T1000 (cell line): ENCODE data around the gene MTUS2.

Source experiments
- DNase-seq: peaks from one replicate; lab custom pipeline; 2025; ENCODE audit warnings: mixed read lengths; lab: John Stamatoyannopoulos, UW

Gene MTUS2

DNA sequence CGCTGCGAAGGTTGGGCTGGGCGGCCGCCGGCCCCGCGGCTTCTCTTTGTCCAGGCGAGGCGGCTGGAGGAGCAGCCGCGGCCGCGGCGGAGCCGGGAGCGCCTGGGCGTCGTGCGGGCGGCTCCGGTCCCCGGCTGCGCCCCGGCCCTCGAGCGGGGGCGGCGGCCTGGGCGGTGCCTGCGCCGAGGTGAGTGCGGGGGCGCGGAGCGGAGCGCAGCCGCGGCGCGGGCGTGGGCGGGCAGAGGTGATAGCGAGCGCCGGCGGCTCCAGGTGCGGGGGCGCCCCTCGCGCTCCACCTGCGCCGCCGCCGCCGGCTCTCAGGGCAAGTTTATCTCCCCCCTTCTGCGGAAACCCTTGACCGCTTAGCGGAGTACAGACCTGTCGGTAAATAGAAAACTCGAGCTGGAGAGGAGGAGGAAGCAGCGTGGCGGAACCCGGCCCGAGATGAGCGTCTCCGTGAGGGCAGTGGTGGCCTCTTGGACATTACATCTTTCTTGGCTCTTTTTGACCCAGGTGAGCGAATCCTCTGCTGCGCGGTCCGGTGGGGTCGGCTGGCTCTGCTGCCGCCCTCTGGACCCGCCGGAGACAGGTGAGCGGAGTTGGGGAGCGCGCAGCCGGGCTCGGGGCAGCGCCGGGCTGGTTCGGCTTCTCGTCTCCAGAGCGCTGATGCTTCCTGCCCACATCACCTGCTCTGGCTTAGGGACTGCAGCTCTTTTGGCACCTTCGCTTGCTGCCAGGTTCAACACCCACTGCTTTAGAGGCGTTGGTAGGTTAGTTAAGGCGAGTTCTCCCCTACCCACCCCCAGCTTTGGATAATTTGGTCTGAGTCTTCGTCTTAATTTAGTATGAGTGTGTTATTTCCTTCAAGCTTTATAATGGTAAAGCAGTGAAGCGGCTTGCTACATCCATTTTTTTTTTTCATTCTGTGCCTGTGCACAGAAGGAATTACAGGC, at the start of gene MTUS2:
Gene MTUS2, plus strand, starts transcription at position 241 of the 953 bp plus-strand sequence.
- no peak for DNase-seq

DNA sequence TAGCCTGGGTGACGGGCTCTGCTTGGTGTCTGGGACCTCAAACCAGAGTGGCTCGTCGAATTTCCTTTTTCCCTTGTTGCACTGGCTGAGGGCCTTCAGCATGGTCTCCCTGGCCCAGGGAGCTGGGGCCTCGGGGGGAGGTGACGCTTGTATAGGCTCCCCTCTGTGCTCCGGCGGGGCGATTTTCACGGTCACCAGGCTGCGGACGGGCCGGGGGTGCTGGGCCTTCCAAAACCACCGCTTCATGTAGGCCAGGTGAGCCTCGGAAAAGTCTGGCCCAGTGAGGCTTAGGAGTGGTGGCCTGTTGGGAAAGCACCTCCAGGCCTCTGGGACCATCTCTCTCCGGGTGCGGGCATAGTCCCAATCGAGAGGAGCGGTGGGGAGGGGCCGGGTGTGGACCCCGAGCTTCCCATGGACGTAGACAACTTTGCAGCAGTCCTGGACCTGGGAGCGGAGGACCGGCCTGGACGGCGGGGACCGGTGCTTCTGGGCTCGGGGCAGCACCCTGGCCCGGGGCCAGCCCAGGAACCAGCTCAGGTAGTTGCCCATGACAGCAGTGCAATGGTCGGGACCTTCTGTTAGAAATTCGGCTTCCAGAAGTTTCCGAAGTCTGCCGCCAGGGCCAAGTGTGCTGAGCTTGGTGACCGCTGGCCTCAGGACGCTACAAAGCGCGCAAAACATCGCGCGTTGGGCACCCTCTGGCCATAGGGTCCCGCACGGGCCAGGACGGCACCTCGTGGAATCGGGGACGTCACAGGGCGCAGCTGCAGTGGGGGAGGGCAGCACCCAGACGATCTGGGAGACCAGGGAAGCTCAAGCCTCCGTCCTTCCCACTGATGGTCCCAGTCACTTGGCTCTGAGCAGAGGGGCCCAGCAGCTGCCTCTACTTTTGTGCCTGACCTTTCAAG, 41.6 kb upstream of the MTUS2 start:
- DNase-seq = no peak

DNA sequence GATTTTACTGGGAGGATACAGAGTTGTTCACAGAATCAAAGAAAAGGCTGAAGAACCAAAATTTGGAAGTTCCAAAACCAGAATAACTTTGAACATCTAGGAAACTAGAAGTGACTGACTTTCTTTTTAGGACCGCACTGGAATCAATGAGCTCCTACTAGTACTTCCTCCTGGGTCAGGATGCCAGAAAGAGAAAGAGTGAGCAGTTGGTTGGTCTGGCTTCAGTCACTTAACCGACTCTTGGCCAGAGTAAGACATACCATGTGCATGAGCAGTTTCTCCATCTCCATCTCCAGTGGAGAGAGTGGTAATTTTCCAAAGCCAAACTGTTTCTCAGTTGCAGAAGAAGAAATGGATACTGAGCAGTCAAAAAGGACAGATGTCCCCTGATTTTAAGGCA, 27.1 kb upstream of the MTUS2 start:
- DNase-seq = no peak

GRCh38 chr13:28794396-28794795, 25.7 kb upstream of the MTUS2 start:
- DNase-seq = no peak

GRCh38 chr13:28796938-28797257, 23.2 kb upstream of the MTUS2 start:
- DNase-seq = no peak

DNA sequence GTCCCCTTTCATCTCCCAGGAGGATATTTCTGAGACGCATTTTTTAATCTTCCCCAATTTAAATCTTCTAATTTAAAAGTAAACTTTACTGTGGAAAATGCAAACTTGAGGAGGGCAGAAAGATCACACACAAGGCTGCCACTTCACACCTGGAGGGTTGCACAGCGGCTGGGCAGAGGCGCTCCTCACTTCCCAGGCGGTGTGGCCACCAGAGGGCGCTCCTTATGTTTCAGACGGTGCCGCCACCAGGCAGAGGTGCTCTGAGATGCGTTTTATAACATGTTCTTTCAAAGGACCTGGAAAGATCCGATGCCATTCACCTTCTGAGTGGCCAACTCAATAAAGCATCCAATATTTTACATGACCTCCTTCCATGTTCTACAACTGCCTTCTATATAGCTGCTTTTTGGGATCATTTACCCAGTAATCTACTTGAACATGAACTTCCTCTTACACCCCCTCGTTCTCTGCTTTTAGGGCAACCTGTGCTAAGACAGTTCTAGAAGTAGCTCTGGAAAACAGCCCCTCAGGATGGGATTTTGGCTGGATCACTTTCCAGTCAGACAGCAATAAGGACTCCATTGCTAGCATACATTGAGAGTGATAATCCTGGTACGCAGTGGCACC, 14.8 kb upstream of the MTUS2 start:
- no peak for DNase-seq

DNA sequence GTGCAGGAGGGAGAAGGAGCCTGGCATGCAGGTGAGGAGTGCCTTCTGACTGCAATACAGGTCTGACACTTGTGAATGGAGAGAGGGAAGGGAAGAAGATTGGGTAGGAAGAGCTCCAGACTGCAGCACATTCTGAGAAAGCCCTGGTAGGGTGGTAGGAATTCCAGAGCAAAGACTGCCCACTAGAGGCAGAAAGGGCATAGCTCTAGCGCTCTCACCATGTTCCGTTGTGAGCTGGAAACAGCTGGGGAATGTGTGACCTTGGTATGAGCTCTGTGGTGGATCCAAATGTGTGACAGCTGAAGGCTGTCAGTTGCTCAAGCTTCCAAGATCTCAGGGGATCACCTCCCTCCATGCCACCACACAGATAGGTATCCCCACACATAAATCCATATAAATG, 2.9 kb upstream of the MTUS2 start:
- no peak for DNase-seq

GRCh38 chr13:28819046-28819730, 951 bp upstream of the MTUS2 start:
- DNase-seq = no peak

GRCh38 chr13:28819735-28820098, 422 bp upstream of the MTUS2 start:
- DNase-seq = no peak

- no peak for DNase-seq
Measured at GRCh38 chr13:28822151-28822550, 2.0 kb downstream of the MTUS2 start.

GRCh38 chr13:28822801-28823200, 2.7 kb downstream of the MTUS2 start:
- no peak for DNase-seq

- no peak for DNase-seq
Measured at GRCh38 chr13:28825379-28825778, 5.2 kb downstream of the MTUS2 start.

DNA sequence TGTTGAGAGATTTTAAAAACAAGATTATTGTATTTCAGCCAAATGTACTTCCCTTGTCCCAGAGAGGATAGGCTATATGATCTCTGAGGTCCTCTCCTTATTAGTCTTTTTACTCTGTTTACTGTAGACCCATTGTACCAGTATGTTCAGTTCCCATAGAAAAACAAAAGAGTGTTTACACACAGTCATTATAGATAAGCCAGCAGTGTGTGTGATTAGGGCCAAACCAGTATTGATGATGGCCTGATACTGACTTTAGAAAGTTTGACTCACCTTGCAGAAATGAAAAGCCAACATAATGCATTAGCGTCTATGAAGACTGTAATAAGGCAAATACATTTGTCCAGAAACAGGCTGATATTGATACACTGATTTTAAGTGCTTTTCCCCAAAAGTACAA, 6.2 kb downstream of the MTUS2 start:
- no peak for DNase-seq

- no peak for DNase-seq
Measured at GRCh38 chr13:28830580-28830979, 10.4 kb downstream of the MTUS2 start.

GRCh38 chr13:28831117-28831516, 11.0 kb downstream of the MTUS2 start:
- DNase-seq = no peak

DNA sequence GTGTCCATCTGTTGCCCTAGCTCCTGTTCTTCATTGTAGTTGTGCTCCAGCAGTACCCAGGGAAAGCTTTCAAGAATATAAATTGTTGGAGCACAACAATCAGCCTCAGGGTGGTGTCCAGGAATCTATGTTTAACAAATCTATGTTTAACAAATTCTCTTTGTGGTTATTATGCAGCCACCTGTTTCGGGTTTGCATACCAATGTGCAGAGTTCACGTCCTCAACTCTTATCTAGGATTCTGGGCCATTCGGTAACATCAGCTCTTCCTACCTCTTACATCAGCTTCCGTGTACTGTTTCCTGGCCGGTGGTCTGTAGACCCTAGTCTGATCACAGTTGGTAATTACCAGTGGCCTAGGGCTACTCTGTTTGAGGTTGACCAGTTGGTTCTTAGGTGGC, 17.0 kb downstream of the MTUS2 start:
- DNase-seq = no peak

DNA sequence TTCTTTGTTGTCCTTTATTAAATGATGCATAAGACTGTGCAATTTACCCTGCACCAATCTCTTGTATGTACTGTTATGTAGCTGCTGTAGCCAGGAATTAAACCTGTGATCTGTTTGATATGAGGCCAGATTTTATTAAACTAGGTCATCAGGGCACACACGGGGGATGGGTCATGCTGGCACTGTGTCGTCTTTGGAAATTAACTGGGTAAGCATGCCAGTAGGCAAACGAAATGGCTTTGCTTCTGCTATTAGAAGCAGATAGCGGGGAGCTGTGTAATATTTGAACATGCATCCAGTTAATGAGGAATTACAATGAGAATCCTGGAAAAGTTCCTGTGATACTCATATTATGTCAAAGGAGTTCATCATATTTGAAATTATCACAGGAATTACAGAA, 23.5 kb downstream of the MTUS2 start:
- DNase-seq = no peak

- no peak for DNase-seq
Measured at GRCh38 chr13:28849441-28849840, 29.3 kb downstream of the MTUS2 start.

DNA sequence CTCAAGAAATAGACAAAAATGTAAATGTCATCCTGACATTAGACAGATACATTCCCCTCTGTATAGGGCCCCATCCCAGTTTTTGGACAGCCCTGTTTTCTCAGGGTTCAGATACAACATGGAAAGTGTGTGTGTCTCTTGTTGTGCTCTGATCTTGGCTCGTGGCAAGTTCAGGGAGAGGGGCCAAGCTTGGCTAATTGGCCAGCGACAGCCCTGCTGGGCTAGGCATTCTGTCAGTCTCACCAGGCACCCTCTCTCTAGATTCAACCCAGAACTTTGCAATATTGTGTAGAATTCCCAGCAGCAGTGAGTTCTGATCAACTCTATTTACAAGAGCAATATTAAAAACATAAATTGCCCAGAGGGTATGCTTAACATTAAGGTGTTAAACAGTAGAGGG, 30.1 kb downstream of the MTUS2 start:
- DNase-seq = no peak

- no peak for DNase-seq
Measured at GRCh38 chr13:28851422-28851821, 31.3 kb downstream of the MTUS2 start.

DNA sequence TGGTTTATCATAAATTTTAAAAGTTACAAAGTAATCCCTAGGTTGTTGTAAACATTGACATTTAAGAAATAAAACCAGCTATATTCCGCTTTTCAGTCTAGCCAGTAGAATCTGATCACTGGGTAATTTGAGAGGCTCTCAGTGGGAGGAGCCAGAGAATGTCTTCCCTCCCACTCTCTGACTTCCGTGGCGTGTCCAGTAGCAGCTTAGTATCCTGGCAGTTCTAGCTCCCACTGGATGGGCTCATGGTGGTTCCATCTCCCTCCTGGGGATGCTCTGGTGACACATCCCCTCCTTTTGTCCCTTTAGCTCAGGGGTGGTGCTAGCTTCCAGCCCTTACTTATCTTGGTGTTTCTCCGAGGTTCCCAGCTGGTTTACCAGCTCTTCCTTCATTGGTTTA, 34.5 kb downstream of the MTUS2 start:
- DNase-seq = no peak

- no peak for DNase-seq
Measured at GRCh38 chr13:28856287-28856686, 36.1 kb downstream of the MTUS2 start.
